NB4 (cell line): Measurements from ENCODE around the gene HCN2.

ENCODE experiments used
- DNase-seq: peaks from one replicate; pipeline ENCODE4 v3.0.0; 2010; ENCODE audit warnings: low read depth
- H3K4me3 ChIP-seq: one replicate; pipeline ENCODE4 v1.5.1; 2011; ENCODE audit warnings: mild to moderate bottlenecking, low read depth, low read length, moderate library complexity
- CTCF ChIP-seq: IDR thresholded peaks from one replicate; pipeline ENCODE4 v1.5.1; 2012; ENCODE audit warnings: low read depth, low read length
- MYC ChIP-seq: IDR thresholded peaks from 2 replicates; pipeline ENCODE4 v1.6.1; 2011; ENCODE audit warnings: low read depth, low read length
- POLR2A ChIP-seq: IDR thresholded peaks from 2 replicates; pipeline ENCODE4 v1.6.1; 2011; ENCODE audit warnings: mild to moderate bottlenecking; ENCODE audit not compliant: insufficient read length; ENCODE audit errors: extremely low read depth
- TF ChIP-seq, protein P1 (sequence below): IDR thresholded peaks from 2 replicates; pipeline ENCODE4 v1.6.1; 2011; ENCODE audit warnings: low read depth, low read length

HCN2 gene

DNA sequence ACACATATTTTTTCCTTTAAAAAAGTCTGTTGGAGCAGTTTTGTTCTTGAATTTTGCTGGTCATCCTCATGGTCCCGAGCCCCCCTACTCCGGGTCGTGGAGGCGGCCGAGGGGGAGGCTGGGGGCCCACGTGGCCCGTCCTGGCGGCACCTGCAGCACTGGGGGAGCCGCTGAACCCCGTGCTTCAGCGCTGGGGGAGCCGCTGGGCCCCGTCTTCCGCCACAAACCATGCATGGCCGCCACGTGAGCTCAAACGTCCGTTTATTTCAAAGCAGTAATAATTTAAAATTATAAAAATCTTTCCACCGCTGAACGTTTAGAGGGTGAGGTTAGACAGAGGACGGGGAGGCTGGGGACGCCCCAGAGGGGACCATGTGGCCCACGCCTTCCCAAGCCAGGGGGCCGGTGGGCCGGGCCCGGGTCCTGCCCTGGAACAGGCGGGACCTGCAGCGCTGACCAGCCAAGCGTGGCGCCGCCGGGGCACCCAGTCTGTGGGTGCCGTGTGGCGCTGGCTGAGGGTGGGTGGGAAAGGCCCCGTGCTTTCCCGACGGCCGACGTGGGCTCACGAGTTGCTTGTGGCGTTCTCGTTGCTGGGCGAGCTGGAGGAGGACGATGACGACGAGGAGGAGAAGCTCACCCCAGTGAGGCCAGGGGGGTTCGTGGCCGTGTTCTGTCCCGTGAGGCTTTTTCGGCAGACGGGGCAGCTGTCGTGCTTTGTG is 58.0 kb downstream of the HCN2 start:
- no peak overlapping the region for H3K4me3 ChIP-seq
- no peak for DNase-seq

DNA sequence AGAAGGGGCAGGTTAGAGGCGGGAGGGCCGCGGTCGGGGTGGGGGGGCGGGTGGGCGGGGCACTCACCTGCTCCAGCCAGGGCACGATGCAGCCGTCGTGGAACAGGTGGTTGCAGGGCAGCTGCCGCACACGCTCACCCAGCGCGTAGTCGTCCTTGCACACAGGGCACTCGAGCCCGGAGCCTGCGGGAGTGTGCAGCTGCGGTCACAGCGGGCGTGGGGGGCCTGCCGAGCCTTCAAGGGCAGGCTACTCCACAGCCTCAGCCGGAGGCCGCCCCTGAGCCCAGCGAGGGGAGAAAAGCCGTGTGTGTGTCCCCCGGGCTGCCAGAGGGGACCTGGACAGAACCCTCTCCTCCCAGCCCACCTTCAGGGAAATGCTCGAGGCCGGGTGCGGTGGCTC is 58.6 kb downstream of the HCN2 start:
- TF ChIP-seq, protein P1, sequence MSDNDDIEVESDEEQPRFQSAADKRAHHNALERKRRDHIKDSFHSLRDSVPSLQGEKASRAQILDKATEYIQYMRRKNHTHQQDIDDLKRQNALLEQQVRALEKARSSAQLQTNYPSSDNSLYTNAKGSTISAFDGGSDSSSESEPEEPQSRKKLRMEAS: no peak
- no peak for TF ChIP-seq MYC
- no peak for TF ChIP-seq POLR2A
- TF ChIP-seq CTCF: no peak
- no peak overlapping the region for H3K4me3 ChIP-seq
- DNase-seq: no peak

More for the DNA sequence above, 58.0 kb downstream of the HCN2 start:
- TF ChIP-seq, protein P1: no peak
- TF ChIP-seq POLR2A (no peak), CTCF (no peak), MYC (no peak)

GRCh38 chr19:648904-649801 is 59.5 kb downstream of the HCN2 start:
- DNase-seq: no peak
- no peak for TF ChIP-seq CTCF
- no peak for TF ChIP-seq POLR2A
- TF ChIP-seq, protein P1: no peak
- H3K4me3 ChIP-seq: no peak overlapping the region

- no peak overlapping the region for H3K4me3 ChIP-seq
- TF ChIP-seq MYC (no peak), CTCF (no peak)
- TF ChIP-seq, protein P1: no peak
- DNase-seq: no peak
These were observed 60.4 kb downstream of the HCN2 start for GRCh38 chr19:650121-650520.

GRCh38 chr19:651114-651818 is 61.6 kb downstream of the HCN2 start:
- TF ChIP-seq, protein P1: no peak
- TF ChIP-seq MYC (no peak), CTCF (no peak), POLR2A (no peak)

More at GRCh38 chr19:651114-651818, 61.6 kb downstream of the HCN2 start:
- DNase-seq: no peak
- H3K4me3 ChIP-seq: no peak overlapping the region
